ENCODE measurements around the gene DNER. TPM values are rescaled to one million over a fixed set of nuclear protein-coding genes. Genes with fewer than 3 reads are reported as not detected.
"Not testable (repeated sequence)": the region's sequence is repeated elsewhere in the genome, so short reads cannot be mapped to it uniquely, and the experiment has no call there.

DNER gene
- total RNA-seq, 4 donors from 2014 or later: 0.41 to 2.6 (median 1.2) TPM

DNA sequence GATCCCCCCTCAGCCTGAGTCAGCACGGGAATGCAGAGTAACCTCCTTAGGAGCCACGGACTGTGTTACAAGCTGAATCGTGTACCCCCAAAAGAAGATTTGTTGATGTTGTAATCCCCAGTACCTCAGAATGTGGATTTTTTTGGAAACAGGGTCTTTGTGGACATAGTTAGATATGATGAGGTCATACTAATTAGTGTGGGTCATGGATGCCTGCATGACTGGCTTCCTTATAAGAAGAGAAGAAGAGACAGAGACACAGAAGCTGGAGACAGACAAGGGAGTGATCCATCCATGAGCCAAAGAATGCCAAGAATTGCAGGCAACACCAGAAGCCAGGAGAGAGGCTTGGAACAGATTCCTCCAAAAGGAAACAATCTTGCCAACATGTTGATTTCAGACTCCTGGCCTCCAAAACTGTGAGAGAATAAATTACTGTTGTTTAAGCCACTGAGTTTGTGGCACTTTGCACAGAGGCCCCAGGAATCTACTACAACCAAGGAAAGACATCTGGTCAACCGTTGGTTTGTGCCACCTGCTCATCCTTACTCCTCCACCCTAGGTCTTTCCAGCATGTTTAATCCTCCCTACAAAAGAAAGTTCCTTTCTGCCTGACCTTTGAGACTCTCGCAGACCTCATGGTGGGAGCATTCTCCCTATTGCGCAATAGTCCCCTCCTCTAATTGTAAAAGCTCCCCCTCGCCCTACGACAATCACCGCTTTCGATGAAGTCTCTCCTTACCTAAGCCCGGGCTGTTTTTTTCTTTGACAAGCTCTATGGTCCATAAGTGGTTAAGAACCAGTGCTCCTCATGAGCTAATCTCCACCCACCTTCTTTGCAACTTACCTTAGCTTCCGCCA is 91.6 kb downstream of the DNER start:
- H3K36me3 ChIP-seq: no peaks in the 10 kb centered on the region
- H3K27me3 ChIP-seq: no peaks in the 10 kb centered on the region
- DNase-seq: no peak
- TF ChIP-seq POLR2A (IDR thresholded peaks at IDR 0.05): no peak
- TF ChIP-seq, protein P1, sequence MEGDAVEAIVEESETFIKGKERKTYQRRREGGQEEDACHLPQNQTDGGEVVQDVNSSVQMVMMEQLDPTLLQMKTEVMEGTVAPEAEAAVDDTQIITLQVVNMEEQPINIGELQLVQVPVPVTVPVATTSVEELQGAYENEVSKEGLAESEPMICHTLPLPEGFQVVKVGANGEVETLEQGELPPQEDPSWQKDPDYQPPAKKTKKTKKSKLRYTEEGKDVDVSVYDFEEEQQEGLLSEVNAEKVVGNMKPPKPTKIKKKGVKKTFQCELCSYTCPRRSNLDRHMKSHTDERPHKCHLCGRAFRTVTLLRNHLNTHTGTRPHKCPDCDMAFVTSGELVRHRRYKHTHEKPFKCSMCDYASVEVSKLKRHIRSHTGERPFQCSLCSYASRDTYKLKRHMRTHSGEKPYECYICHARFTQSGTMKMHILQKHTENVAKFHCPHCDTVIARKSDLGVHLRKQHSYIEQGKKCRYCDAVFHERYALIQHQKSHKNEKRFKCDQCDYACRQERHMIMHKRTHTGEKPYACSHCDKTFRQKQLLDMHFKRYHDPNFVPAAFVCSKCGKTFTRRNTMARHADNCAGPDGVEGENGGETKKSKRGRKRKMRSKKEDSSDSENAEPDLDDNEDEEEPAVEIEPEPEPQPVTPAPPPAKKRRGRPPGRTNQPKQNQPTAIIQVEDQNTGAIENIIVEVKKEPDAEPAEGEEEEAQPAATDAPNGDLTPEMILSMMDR (IDR thresholded peaks at IDR 0.05 in 4 of 5, conservative IDR thresholded peaks at IDR 0.05 in 1 of 5): no peak
- in situ Hi-C loops (cut with MboI; ENCODE audit: low sequenced_read_pairs in 4 of 4): no loop called here
- no peak overlapping the region for H3K4me3 ChIP-seq
- no peak for ATAC-seq
- no peaks in the 10 kb centered on the region for H3K4me1 ChIP-seq
- no peak overlapping the region for H3K27ac ChIP-seq
- H3K9me3 ChIP-seq: no peaks in the 10 kb centered on the region
- intact Hi-C loops (cut with DNase I; ENCODE audit: low total_unique reads): no loop called here

DNA sequence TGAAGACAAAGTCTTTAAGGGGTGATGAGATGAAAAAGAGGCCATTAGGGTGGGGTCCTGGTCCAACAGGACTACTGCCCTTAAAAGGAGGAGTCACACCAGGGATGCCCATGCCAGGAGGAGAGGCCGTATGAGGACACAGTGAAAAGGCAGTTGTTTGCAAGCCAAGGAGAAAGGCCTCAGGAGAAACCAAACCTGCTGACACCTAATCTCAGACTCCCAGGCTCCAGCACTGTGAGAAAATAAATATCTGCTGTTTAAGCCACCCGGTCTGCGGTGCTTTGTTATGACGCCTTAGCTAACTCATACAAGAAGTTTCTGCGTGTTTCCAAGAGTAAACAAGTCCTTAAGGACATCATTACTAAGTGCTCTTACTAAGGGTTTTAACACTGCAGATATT is 93.6 kb downstream of the DNER start:
- no peak for TF ChIP-seq POLR2A (IDR thresholded peaks at IDR 0.05)
- TF ChIP-seq, protein P1 (IDR thresholded peaks at IDR 0.05 in 4 of 5, conservative IDR thresholded peaks at IDR 0.05 in 1 of 5): no peak
- ATAC-seq: no peak
- in situ Hi-C loops (cut with MboI; ENCODE audit: low sequenced_read_pairs in 4 of 4): no loop called here

DNA sequence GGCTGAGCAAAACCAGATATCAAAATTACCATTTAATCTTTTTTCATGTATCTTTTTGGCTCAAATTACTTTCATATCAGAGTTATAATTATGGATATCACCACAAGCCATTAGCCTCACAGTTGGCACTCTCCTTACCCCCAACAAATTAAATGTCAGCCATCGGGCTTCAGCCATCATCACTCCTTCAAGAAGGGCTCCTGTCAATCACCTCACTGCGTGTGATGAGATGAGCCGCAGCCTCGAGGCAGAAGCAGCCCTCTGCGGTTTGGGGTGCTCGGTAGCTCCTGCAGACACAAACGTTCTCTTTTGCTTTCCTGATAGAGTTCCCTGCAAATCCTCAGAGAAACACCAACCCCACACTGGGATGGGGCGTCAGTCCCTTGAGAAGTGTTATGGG is 94.1 kb downstream of the DNER start:
- Histone ChIP-seq H3K9me3 (no peaks in the 10 kb centered on the region), H3K27me3 (no peaks in the 10 kb centered on the region), H3K27ac (no peak overlapping the region), H3K4me3 (no peak overlapping the region), H3K4me1 (no peaks in the 10 kb centered on the region), H3K36me3 (no peaks in the 10 kb centered on the region)
- in situ Hi-C loops (cut with MboI; ENCODE audit: low sequenced_read_pairs in 4 of 4): no loop called here
- TF ChIP-seq, protein P1 (IDR thresholded peaks at IDR 0.05 in 4 of 5, conservative IDR thresholded peaks at IDR 0.05 in 1 of 5): no peak
- TF ChIP-seq POLR2A (IDR thresholded peaks at IDR 0.05): no peak
- DNase-seq (no peak), ATAC-seq (no peak)
- intact Hi-C loops (cut with DNase I; ENCODE audit: low total_unique reads): no loop called here

More for the DNA sequence above, 93.6 kb downstream of the DNER start:
- Histone ChIP-seq H3K4me3 (no peak overlapping the region), H3K4me1 (no peaks in the 10 kb centered on the region), H3K9me3 (no peaks in the 10 kb centered on the region), H3K27me3 (no peaks in the 10 kb centered on the region), H3K27ac (no peak overlapping the region), H3K36me3 (no peaks in the 10 kb centered on the region)
- intact Hi-C loops (cut with DNase I; ENCODE audit: low total_unique reads): no loop called here
- no peak for DNase-seq

DNA sequence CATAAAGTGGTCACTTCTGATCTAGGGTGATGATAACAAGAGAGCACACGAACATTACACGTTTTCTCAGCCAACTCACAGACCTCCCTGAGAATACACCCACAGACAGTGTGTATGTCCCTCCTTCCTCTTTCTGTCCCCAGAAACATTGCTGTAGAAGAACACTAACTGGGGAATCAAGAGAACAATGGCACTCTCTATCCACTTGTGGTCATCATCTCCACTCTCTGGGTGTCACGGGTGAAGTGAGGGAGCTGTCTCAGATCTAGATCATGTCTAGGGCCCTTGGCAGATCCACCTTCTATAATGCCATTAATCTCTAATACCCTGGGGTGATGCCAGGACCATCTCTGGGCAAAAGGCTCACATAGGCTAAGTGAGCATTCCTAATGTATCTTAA is 97.9 kb downstream of the DNER start:
- Histone ChIP-seq H3K27me3 (no peaks in the 10 kb centered on the region), H3K4me3 (no peak overlapping the region), H3K9me3 (no peaks in the 10 kb centered on the region), H3K4me1 (no peaks in the 10 kb centered on the region), H3K27ac (no peak overlapping the region), H3K36me3 (no peaks in the 10 kb centered on the region)
- TF ChIP-seq POLR2A (IDR thresholded peaks at IDR 0.05): no peak
- TF ChIP-seq, protein P1 (IDR thresholded peaks at IDR 0.05 in 4 of 5, conservative IDR thresholded peaks at IDR 0.05 in 1 of 5): no peak
- no peak for ATAC-seq
- DNase-seq: no peak
- in situ Hi-C loops (cut with MboI; ENCODE audit: low sequenced_read_pairs in 4 of 4) (no loop called here), intact Hi-C loops (cut with DNase I; ENCODE audit: low total_unique reads) (no loop called here)

DNA sequence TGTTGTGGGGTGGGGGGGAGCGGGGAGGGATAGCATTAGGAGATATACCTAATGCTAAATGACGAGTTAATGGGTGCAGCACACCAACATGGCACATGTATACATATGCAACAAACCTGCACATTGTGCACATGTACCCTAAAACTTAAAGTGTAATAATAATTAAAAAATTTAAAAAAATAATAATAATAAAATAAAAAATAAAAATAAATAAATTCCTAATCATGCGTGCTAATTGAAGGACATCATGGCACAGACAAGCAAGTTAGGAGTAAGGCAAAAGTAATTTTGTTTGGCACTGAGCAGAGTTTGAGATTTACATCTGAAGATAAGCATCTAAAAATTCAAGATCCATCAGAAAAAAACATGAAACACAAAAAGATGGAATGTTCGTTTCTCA is 100.3 kb downstream of the DNER start:
- intact Hi-C loops (cut with DNase I; ENCODE audit: low total_unique reads); H3K27me3 ChIP-seq; H3K27ac ChIP-seq; DNase-seq; in situ Hi-C loops (cut with MboI; ENCODE audit: low sequenced_read_pairs in 4 of 4); H3K4me1 ChIP-seq; H3K36me3 ChIP-seq; H3K4me3 ChIP-seq; H3K9me3 ChIP-seq; ATAC-seq: not testable (repeated sequence)

Data from gastrocnemius medialis (tissue), 4 donors.